Neural cell (in vitro differentiated cells): ENCODE results near the gene AMZ2. TPM values are rescaled to one million over a fixed set of nuclear protein-coding genes. Genes with fewer than 3 reads are reported as not detected.

Experiments used
- H2AFZ ChIP-seq: fragments of 200-600, 300-800 bp; sonication (generic), shearing (Covaris generic); 2 replicates; pipeline ENCODE4 v1.6.0; 2014; ENCODE audit warnings: low read depth, mild to moderate bottlenecking, antibody characterized with exemption, low read length, moderate library complexity
- H3F3A ChIP-seq: fragments of 200-600 bp; shearing (Covaris generic); 2 replicates; pipeline ENCODE4 v1.6.1; 2016; ENCODE audit warnings: mild to moderate bottlenecking, moderate library complexity, mixed read lengths, antibody characterized with exemption, low read length; ENCODE audit not compliant: insufficient read depth, poor library complexity, severe bottlenecking
- H3K27ac ChIP-seq: fragments of 200-600, 300-800 bp; sonication (generic), shearing (Covaris generic); 2 replicates; pipeline ENCODE4 v1.5.1; 2014; ENCODE audit warnings: mild to moderate bottlenecking, low read length, moderate library complexity
- H3K27me3 ChIP-seq: fragments of 300-800, 200-600 bp; sonication (generic), shearing (Covaris generic); 2 replicates; pipeline ENCODE4 v1.6.0; 2014; ENCODE audit warnings: mild to moderate bottlenecking, low read depth, low read length, moderate library complexity; ENCODE audit not compliant: insufficient read depth
- H3K36me3 ChIP-seq: fragments of 300-800, 200-600 bp; sonication (generic), shearing (Covaris generic); 2 replicates; pipeline ENCODE4 v1.5.1; 2014; ENCODE audit warnings: mild to moderate bottlenecking, antibody characterized with exemption, low read length, moderate library complexity; ENCODE audit not compliant: insufficient read depth
- H3K4me2 ChIP-seq: fragments of 300-800, 200-600 bp; sonication (generic), shearing (Covaris generic); 2 replicates; pipeline ENCODE4 v1.6.0; 2014; ENCODE audit warnings: mild to moderate bottlenecking, low read length
- H3K4me3 ChIP-seq: fragments of 300-800, 200-600 bp; sonication (generic), shearing (Covaris generic); 2 replicates; pipeline ENCODE4 v1.5.1; 2014; ENCODE audit warnings: mild to moderate bottlenecking, low read length, moderate library complexity
- H3K79me2 ChIP-seq: fragments of 200-600 bp; shearing (Covaris generic); replicated peaks from 2 replicates; pipeline ENCODE4 v1.6.0; 2014; ENCODE audit warnings: mild to moderate bottlenecking, low read length, moderate library complexity; ENCODE audit not compliant: insufficient read depth
- H3K9ac ChIP-seq: fragments of 300-800, 200-600 bp; sonication (generic), shearing (Covaris generic); 2 replicates; pipeline ENCODE4 v1.6.1; 2016; ENCODE audit warnings: mild to moderate bottlenecking, low read length, mixed read lengths
- H3K9me2 ChIP-seq: fragments of 200-600 bp; shearing (Covaris generic); 2 replicates; pipeline ENCODE4 v1.6.1; 2016; ENCODE audit warnings: mild to moderate bottlenecking, low read length, mixed read lengths; ENCODE audit not compliant: insufficient read depth
- H3K9me3 ChIP-seq: fragments of 200-600, 300-800 bp; sonication (generic), shearing (Covaris generic); 2 replicates; pipeline ENCODE4 v1.6.1; 2016; ENCODE audit warnings: mild to moderate bottlenecking, mixed run types, low read length, moderate library complexity, mixed read lengths
- H4K20me1 ChIP-seq: fragments of 200-600 bp; shearing (Covaris generic); 2 replicates; pipeline ENCODE4 v1.6.1; 2016; ENCODE audit warnings: mild to moderate bottlenecking, mixed run types; ENCODE audit not compliant: insufficient read depth
- EP300 ChIP-seq: fragments of 450-650 bp; conservative IDR thresholded peaks from 2 replicates; pipeline ENCODE4 v1.6.1; 2014; ENCODE audit warnings: antibody characterized with exemption, mild to moderate bottlenecking, moderate library complexity; ENCODE audit not compliant: poor library complexity, severe bottlenecking
- EZH2 ChIP-seq: fragments of 200-600, 300-800 bp; shearing (Covaris generic), sonication (generic); IDR thresholded peaks from 2 replicates; pipeline ENCODE4 v1.6.1; 2014; ENCODE audit warnings: antibody characterized with exemption, low read length, borderline replicate concordance, mild to moderate bottlenecking; ENCODE audit not compliant: insufficient read depth, poor library complexity, severe bottlenecking
- MXI1 ChIP-seq: fragments of 450-650 bp; conservative IDR thresholded peaks from 2 replicates; pipeline ENCODE4 v1.6.1; 2014; ENCODE audit warnings: antibody characterized with exemption, mild to moderate bottlenecking; ENCODE audit not compliant: poor library complexity, severe bottlenecking
- POLR2AphosphoS5 ChIP-seq: IDR thresholded peaks from 2 replicates; pipeline ENCODE4 v1.6.1; 2012
- RAD21 ChIP-seq: fragments of 450-650 bp; conservative IDR thresholded peaks from 2 replicates; pipeline ENCODE4 v1.6.1; 2014; ENCODE audit warnings: antibody characterized with exemption, mild to moderate bottlenecking, moderate library complexity
- SMC3 ChIP-seq: fragments of 450-650 bp; conservative IDR thresholded peaks from 2 replicates; pipeline ENCODE4 v1.6.1; 2014; ENCODE audit warnings: antibody characterized with exemption, mild to moderate bottlenecking, moderate library complexity; ENCODE audit not compliant: poor library complexity
- TAF1 ChIP-seq: IDR thresholded peaks from 2 replicates; pipeline ENCODE4 v1.6.1; 2012; ENCODE audit warnings: low read depth
- polyA plus RNA-seq: library from polyadenylated mRNA; depleted of rRNA; stranded (reverse); fragments of >200 nt; gene quantifications from 2 replicates; pipeline ENCODE4 v1.2.3, GENCODE V29; 2014
- TF ChIP-seq, protein P1 (sequence below): fragments of 450-650 bp; IDR thresholded peaks from 2 replicates; pipeline ENCODE4 v1.5.1; 2014; ENCODE audit warnings: antibody characterized with exemption, mild to moderate bottlenecking, moderate library complexity; ENCODE audit not compliant: poor library complexity, severe bottlenecking
- TF ChIP-seq, protein P2 (sequence below): IDR thresholded peaks from 2 replicates; pipeline ENCODE4 v1.6.1; 2012; ENCODE audit warnings: borderline replicate concordance

The AMZ2 gene
- polyA plus RNA-seq, 1 donor from 2014 or later: 158 TPM

DNA sequence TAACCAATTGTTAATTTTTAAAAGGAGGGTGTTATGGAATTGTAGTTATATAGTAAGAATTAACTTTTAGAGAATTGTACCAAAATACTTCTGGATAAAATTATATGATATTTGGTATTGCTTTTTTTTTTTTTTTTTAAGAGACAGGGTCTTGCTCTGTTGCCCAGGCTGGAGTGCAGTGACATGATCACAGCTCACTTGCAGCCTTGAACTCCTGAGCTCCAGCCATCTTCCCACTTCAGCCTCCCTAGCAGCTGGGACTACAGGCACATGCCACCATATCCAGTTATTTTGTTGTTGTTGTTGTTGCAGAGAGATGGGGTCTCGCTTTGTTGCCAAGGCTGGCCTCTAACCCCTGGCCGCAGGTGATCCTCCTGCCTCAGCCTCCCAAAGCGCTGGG lies 52.0 kb downstream of the AMZ2 start:
- Histone ChIP-seq H3K27ac (no peak overlapping the region), H3K9me3 (peaks cover 3% of the 10 kb centered on the region), H3F3A (no peaks in the 10 kb centered on the region), H3K27me3 (no peaks in the 10 kb centered on the region), H3K79me2 (no peaks in the 10 kb centered on the region), H3K9ac (no peak overlapping the region), H3K4me2 (no peak overlapping the region), H2AFZ (no peak overlapping the region), H3K4me3 (no peak overlapping the region), H4K20me1 (no peaks in the 10 kb centered on the region), H3K36me3 (no peaks in the 10 kb centered on the region), H3K9me2 (no peaks in the 10 kb centered on the region)
- no peak for TF ChIP-seq SMC3
- TF ChIP-seq TAF1: no peak
- TF ChIP-seq RAD21: no peak
- TF ChIP-seq, protein P1, sequence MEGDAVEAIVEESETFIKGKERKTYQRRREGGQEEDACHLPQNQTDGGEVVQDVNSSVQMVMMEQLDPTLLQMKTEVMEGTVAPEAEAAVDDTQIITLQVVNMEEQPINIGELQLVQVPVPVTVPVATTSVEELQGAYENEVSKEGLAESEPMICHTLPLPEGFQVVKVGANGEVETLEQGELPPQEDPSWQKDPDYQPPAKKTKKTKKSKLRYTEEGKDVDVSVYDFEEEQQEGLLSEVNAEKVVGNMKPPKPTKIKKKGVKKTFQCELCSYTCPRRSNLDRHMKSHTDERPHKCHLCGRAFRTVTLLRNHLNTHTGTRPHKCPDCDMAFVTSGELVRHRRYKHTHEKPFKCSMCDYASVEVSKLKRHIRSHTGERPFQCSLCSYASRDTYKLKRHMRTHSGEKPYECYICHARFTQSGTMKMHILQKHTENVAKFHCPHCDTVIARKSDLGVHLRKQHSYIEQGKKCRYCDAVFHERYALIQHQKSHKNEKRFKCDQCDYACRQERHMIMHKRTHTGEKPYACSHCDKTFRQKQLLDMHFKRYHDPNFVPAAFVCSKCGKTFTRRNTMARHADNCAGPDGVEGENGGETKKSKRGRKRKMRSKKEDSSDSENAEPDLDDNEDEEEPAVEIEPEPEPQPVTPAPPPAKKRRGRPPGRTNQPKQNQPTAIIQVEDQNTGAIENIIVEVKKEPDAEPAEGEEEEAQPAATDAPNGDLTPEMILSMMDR: no peak
- no peak for TF ChIP-seq MXI1
- TF ChIP-seq, protein P2, sequence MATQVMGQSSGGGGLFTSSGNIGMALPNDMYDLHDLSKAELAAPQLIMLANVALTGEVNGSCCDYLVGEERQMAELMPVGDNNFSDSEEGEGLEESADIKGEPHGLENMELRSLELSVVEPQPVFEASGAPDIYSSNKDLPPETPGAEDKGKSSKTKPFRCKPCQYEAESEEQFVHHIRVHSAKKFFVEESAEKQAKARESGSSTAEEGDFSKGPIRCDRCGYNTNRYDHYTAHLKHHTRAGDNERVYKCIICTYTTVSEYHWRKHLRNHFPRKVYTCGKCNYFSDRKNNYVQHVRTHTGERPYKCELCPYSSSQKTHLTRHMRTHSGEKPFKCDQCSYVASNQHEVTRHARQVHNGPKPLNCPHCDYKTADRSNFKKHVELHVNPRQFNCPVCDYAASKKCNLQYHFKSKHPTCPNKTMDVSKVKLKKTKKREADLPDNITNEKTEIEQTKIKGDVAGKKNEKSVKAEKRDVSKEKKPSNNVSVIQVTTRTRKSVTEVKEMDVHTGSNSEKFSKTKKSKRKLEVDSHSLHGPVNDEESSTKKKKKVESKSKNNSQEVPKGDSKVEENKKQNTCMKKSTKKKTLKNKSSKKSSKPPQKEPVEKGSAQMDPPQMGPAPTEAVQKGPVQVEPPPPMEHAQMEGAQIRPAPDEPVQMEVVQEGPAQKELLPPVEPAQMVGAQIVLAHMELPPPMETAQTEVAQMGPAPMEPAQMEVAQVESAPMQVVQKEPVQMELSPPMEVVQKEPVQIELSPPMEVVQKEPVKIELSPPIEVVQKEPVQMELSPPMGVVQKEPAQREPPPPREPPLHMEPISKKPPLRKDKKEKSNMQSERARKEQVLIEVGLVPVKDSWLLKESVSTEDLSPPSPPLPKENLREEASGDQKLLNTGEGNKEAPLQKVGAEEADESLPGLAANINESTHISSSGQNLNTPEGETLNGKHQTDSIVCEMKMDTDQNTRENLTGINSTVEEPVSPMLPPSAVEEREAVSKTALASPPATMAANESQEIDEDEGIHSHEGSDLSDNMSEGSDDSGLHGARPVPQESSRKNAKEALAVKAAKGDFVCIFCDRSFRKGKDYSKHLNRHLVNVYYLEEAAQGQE: no peak
- TF ChIP-seq POLR2AphosphoS5: no peak
- TF ChIP-seq EZH2: no peak
- no peak for TF ChIP-seq EP300

DNA sequence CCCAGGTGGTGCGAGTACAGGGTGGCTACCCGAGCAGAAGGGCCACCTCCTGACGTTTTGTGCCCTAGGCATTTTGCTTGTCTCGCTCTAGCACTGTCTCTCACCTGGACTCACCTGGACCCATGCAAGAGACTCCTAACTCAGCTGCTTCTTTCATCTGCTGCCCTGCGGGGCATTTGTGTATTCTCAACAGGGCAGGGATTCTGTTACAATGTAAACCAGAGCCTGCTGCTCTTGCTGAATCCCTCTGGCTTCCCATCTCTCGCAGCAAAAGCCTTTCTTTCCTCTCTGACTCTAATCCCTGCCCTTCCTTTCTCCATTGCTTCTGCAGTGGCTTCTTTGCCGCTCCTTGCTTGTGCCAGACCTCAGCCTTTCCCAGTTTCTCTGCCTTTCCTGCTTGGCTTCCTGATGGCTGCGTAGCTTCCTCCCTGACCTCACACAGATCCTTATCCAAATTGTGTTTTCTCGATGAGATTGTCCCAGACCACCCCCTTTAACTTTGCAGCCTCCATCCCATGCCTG lies 53.7 kb downstream of the AMZ2 start:
- Histone ChIP-seq H4K20me1 (no peaks in the 10 kb centered on the region), H3K9ac (no peak overlapping the region), H3K79me2 (no peaks in the 10 kb centered on the region), H3K4me2 (no peak overlapping the region), H3K27ac (no peak overlapping the region), H3K9me3 (peaks cover 3% of the 10 kb centered on the region), H3K9me2 (no peaks in the 10 kb centered on the region), H3K4me3 (no peak overlapping the region), H3F3A (no peaks in the 10 kb centered on the region), H3K36me3 (no peaks in the 10 kb centered on the region), H3K27me3 (no peaks in the 10 kb centered on the region), H2AFZ (no peak overlapping the region)
- no peak for TF ChIP-seq MXI1
- no peak for TF ChIP-seq POLR2AphosphoS5
- TF ChIP-seq, protein P1: no peak
- no peak for TF ChIP-seq SMC3
- TF ChIP-seq, protein P2: no peak
- no peak for TF ChIP-seq EP300
- TF ChIP-seq RAD21: no peak
- TF ChIP-seq EZH2: no peak
- TF ChIP-seq TAF1: no peak
